ENCODE measurements around the gene B3GNT9.

B3GNT9 gene

GRCh38 chr16:67105246-67105645 is 45.6 kb downstream of the B3GNT9 start:
- no peak for DNase-seq (ENCODE audit: low read depth)
- no peak for TF ChIP-seq CTCF (IDR thresholded peaks at IDR 0.05; ENCODE audit: low read length, missing control alignments)
- no peak overlapping the region for H3K4me3 ChIP-seq (replicated peaks; ENCODE audit: low read depth, low read length)

- no peak for DNase-seq (ENCODE audit: low read depth)
- TF ChIP-seq CTCF (IDR thresholded peaks at IDR 0.05; ENCODE audit: low read length, missing control alignments) = no peak
- no peak overlapping the region for H3K4me3 ChIP-seq (replicated peaks; ENCODE audit: low read depth, low read length)
Observed at GRCh38 chr16:67104845-67105244, 46.0 kb downstream of the B3GNT9 start.

GRCh38 chr16:67104061-67104460 is 46.7 kb downstream of the B3GNT9 start:
- peak; percentile 51 for TF ChIP-seq CTCF (IDR thresholded peaks at IDR 0.05; ENCODE audit: low read length, missing control alignments)
- no peak overlapping the region for H3K4me3 ChIP-seq (replicated peaks; ENCODE audit: low read depth, low read length)
- peak; percentile 43 for DNase-seq (ENCODE audit: low read depth)

- H3K4me3 ChIP-seq (replicated peaks; ENCODE audit: low read depth, low read length) = no peak overlapping the region
- no peak for DNase-seq (ENCODE audit: low read depth)
- no peak for TF ChIP-seq CTCF (IDR thresholded peaks at IDR 0.05; ENCODE audit: low read length, missing control alignments)
Observed at GRCh38 chr16:67101311-67102082, 49.3 kb downstream of the B3GNT9 start.

- DNase-seq (ENCODE audit: low read depth) = peak; percentile 64
- no peak overlapping the region for H3K4me3 ChIP-seq (replicated peaks; ENCODE audit: low read depth, low read length)
- TF ChIP-seq CTCF (IDR thresholded peaks at IDR 0.05; ENCODE audit: low read length, missing control alignments) = peak; percentile 39
Observed at GRCh38 chr16:67100569-67101310, 50.1 kb downstream of the B3GNT9 start.

GRCh38 chr16:67098599-67098998 is 52.2 kb downstream of the B3GNT9 start:
- H3K4me3 ChIP-seq (replicated peaks; ENCODE audit: low read depth, low read length) = no peak overlapping the region
- DNase-seq (ENCODE audit: low read depth) = no peak
- no peak for TF ChIP-seq CTCF (IDR thresholded peaks at IDR 0.05; ENCODE audit: low read length, missing control alignments)

Measured in fibroblast of pulmonary artery (primary cell).